Amygdala (tissue), 56 donors: ENCODE measurements around the gene PARD3B.
"Not testable (repeated sequence)": the region's sequence is repeated elsewhere in the genome, so short reads cannot be mapped to it uniquely, and the experiment has no call there.

Experiments used
- DNase-seq, 56 donors: peaks; one replicate each; lab custom pipeline; 2025; lab: John Stamatoyannopoulos, UW

The PARD3B gene

GRCh38 chr2:205462681-205463345, 917.5 kb downstream of the PARD3B start:
- DNase-seq = no peak

GRCh38 chr2:205463466-205464025, 918.3 kb downstream of the PARD3B start:
- DNase-seq = no peak

- DNase-seq = no peak
Measured at GRCh38 chr2:205464681-205465080, 919.4 kb downstream of the PARD3B start.

- DNase-seq = no peak
Measured at GRCh38 chr2:205465791-205466190, 920.5 kb downstream of the PARD3B start.

GRCh38 chr2:205471776-205472175, 926.5 kb downstream of the PARD3B start:
- no peak for DNase-seq

GRCh38 chr2:205473791-205474190, 928.5 kb downstream of the PARD3B start:
- DNase-seq = no peak

GRCh38 chr2:205474741-205475415, 929.6 kb downstream of the PARD3B start:
- DNase-seq = no peak

- DNase-seq = no peak
Measured at GRCh38 chr2:205475416-205475768, 930.1 kb downstream of the PARD3B start.

- no peak for DNase-seq
Measured at GRCh38 chr2:205477016-205477705, 931.9 kb downstream of the PARD3B start.

GRCh38 chr2:205481861-205482260, 936.6 kb downstream of the PARD3B start:
- no peak for DNase-seq

GRCh38 chr2:205482399-205483081, 937.3 kb downstream of the PARD3B start:
- no peak for DNase-seq

GRCh38 chr2:205483095-205483494, 937.8 kb downstream of the PARD3B start:
- DNase-seq = no peak

- DNase-seq = no peak
Measured at GRCh38 chr2:205484215-205484614, 938.9 kb downstream of the PARD3B start.

GRCh38 chr2:205484764-205485163, 939.5 kb downstream of the PARD3B start:
- no peak for DNase-seq

GRCh38 chr2:205493528-205493927, 948.3 kb downstream of the PARD3B start:
- DNase-seq = not testable (repeated sequence)

GRCh38 chr2:205494537-205495235, 949.4 kb downstream of the PARD3B start:
- DNase-seq = no peak

GRCh38 chr2:205495819-205496218, 950.5 kb downstream of the PARD3B start:
- DNase-seq = no peak

- no peak for DNase-seq
Measured at GRCh38 chr2:205496370-205496769, 951.1 kb downstream of the PARD3B start.

- no peak for DNase-seq
Measured at GRCh38 chr2:205496772-205497171, 951.5 kb downstream of the PARD3B start.

GRCh38 chr2:205499006-205499405, 953.7 kb downstream of the PARD3B start:
- DNase-seq = no peak
